Skin of body (tissue), 2 donors: ENCODE results near the gene IL17REL. TPM values are rescaled to one million over a fixed set of nuclear protein-coding genes. Genes with fewer than 3 reads are reported as not detected.
A peak's percentile ranks its signal among the peaks of the same experiment; 100 is the strongest.
"Not testable (repeated sequence)": the region's sequence is repeated elsewhere in the genome, so short reads cannot be mapped to it uniquely, and the experiment has no call there.

Source experiments
- DNase-seq: peaks from one replicate; lab custom pipeline; 2025; lab: John Stamatoyannopoulos, UW
- total RNA-seq: library from RNA; depleted of rRNA; stranded (reverse); fragments of >200 nt; gene quantifications from one replicate; pipeline ENCODE4 v1.2.3, GENCODE V29; 2014

IL17REL gene
- total RNA-seq, 1 donor from 2014 or later: not detected

- DNase-seq: no peak
Measured at GRCh38 chr22:49992921-49993648, 19.5 kb downstream of the IL17REL start.

- DNase-seq: no peak
Measured at GRCh38 chr22:49991907-49992533, 20.5 kb downstream of the IL17REL start.

GRCh38 chr22:49991167-49991566, 21.4 kb downstream of the IL17REL start:
- DNase-seq: no peak

- DNase-seq: not testable (repeated sequence)
Measured at GRCh38 chr22:49989826-49990225, 22.7 kb downstream of the IL17REL start.

GRCh38 chr22:49986325-49986724, 26.2 kb downstream of the IL17REL start:
- DNase-seq: no peak

GRCh38 chr22:49983148-49984042, 29.2 kb downstream of the IL17REL start:
- no peak for DNase-seq

- DNase-seq: not testable (repeated sequence)
Measured at GRCh38 chr22:49981799-49982198, 30.8 kb downstream of the IL17REL start.

- DNase-seq: no peak
Measured at GRCh38 chr22:49979587-49980264, 32.8 kb downstream of the IL17REL start.

GRCh38 chr22:49977578-49977977, 35.0 kb downstream of the IL17REL start:
- DNase-seq: no peak

- DNase-seq: no peak
Measured at GRCh38 chr22:49976439-49977175, 36.0 kb downstream of the IL17REL start.

- no peak for DNase-seq
Measured at GRCh38 chr22:49975543-49976389, 36.8 kb downstream of the IL17REL start.

GRCh38 chr22:49973018-49973961, 39.3 kb downstream of the IL17REL start:
- no peak for DNase-seq

- no peak for DNase-seq
Measured at GRCh38 chr22:49972163-49973017, 40.2 kb downstream of the IL17REL start.

- DNase-seq: no peak
Measured at GRCh38 chr22:49971232-49972162, 41.1 kb downstream of the IL17REL start.

- DNase-seq: peak; percentile 50
Measured at GRCh38 chr22:49970528-49971231, 41.9 kb downstream of the IL17REL start.
